Subcutaneous adipose tissue (tissue), 4 donors: Measurements from ENCODE around the gene PAPSS1. TPM values are rescaled to one million over a fixed set of nuclear protein-coding genes. Genes with fewer than 3 reads are reported as not detected.

Experiments
- CTCF ChIP-seq: fragments of 450-650 bp; IDR thresholded peaks from one replicate; pipeline ENCODE4 v1.5.1; 2016; ENCODE audit warnings: low read depth, mild to moderate bottlenecking, control low read depth, antibody characterized with exemption, moderate library complexity
- total RNA-seq, 4 donors: library from RNA; depleted of rRNA; stranded (reverse); fragments of >200 nt; gene quantifications; one replicate each; pipeline ENCODE4 v1.1.0, GENCODE V29; 2016

Gene PAPSS1
- total RNA-seq, 4 donors from 2014 or later, result 37.0 to 67.0 (median 44.8) TPM

- TF ChIP-seq CTCF, result no peak
Observed at GRCh38 chr4:107635735-107636134, 84.3 kb downstream of the PAPSS1 start.

GRCh38 chr4:107631560-107631959 lies 88.5 kb downstream of the PAPSS1 start:
- no peak for TF ChIP-seq CTCF

DNA sequence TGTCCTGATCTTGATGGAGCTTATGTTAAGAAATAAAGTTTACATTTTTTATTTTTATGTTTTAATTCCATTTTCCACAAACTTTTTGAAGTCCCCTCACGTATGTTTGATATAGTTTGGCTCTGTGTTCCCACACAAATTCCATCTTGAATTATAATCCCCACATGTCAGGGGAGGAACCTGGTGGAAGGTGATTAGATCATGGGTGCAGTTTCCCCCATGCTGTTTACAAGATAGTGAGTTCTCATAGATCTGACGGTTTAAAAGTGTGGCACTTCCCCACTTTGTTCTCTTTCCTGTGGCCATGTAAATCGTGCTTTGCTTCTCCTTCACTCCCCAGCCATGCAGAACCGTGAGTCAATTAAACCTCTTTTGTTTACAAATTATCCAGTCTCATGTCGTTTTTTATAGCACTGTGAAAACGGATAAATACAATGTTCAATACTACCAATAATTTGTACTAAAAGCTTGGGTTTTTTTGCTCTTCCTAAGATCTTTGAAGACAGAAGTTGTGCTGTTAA lies 89.8 kb downstream of the PAPSS1 start:
- no peak for TF ChIP-seq CTCF

DNA sequence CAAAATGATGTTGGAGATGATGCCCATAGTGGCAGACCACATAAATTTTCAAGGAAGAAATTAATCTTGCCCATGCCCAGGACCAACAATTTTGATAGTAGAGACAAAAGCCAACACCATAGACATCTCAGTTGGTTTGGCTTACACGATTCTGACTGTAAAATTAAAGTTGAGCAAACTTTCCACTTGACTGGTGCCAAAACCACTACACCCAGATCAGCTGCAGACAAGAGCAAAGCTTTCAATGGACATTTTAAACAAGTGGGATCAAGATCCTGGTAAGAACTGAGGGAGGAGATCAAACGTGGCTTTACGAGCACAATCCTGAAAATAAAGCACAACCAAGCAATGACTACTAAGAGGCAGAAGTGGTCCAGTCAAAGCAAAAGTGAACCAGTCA lies 90.7 kb downstream of the PAPSS1 start:
- no peak for TF ChIP-seq CTCF

DNA sequence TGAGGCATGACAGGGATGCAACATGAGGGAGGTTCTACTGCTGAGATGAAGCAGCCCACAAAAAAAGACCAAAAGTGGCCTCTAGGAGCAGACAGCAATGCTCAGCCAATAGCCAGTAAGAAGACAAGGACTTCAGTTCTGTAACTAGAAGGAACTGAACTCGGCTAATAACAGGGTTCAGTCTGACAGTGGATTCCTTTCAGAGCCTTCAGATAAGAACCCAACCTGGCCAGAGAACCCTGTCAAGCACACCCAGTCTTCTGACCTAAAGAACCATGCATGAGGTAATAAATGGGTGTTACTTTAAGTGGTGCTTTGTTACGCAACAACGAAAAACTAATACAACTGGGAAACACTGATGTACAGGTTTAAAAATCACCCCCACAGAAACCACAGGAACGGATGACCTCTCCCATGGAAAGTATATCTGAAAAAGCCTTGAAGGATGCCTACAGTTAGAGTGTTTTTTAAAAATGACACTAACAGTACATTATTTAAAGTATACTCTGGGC lies 94.6 kb downstream of the PAPSS1 start:
- TF ChIP-seq CTCF, result no peak

GRCh38 chr4:107624024-107624423 lies 96.0 kb downstream of the PAPSS1 start:
- no peak for TF ChIP-seq CTCF

- no peak for TF ChIP-seq CTCF
Observed at GRCh38 chr4:107622006-107622405, 98.0 kb downstream of the PAPSS1 start.
